NT2/D1 (cell line): ENCODE measurements around the gene METRN.

Experiments
- DNase-seq: peaks from one replicate; pipeline ENCODE4 v3.0.0-alpha.2; 2011; ENCODE audit warnings: low read depth, low spot score
- H3K27me3 ChIP-seq: 2 replicates; pipeline ENCODE4 v1.6.0; 2011; ENCODE audit warnings: mild to moderate bottlenecking; ENCODE audit not compliant: insufficient read length, insufficient read depth
- H3K36me3 ChIP-seq: 2 replicates; pipeline ENCODE4 v1.6.1; 2011; ENCODE audit warnings: mild to moderate bottlenecking, low read length, mixed read lengths; ENCODE audit not compliant: insufficient read depth, insufficient read length
- H3K4me1 ChIP-seq: 2 replicates; pipeline ENCODE4 v1.5.1; 2011; ENCODE audit not compliant: insufficient read depth, insufficient read length
- H3K4me3 ChIP-seq: 2 replicates; pipeline ENCODE4 v1.5.1; 2011; ENCODE audit warnings: low read depth; ENCODE audit not compliant: insufficient read length
- H3K9ac ChIP-seq: 2 replicates; pipeline ENCODE4 v1.6.0; 2011; ENCODE audit warnings: low read depth; ENCODE audit not compliant: insufficient read length
- H3K9me3 ChIP-seq: 2 replicates; pipeline ENCODE4 v1.5.1; 2011; ENCODE audit warnings: mild to moderate bottlenecking, low read length; ENCODE audit not compliant: insufficient read depth
- SUZ12 ChIP-seq: IDR thresholded peaks from 2 replicates; pipeline ENCODE4 v1.6.1; 2011; ENCODE audit not compliant: insufficient read length, insufficient read depth; ENCODE audit errors: extremely low read depth
- YY1 ChIP-seq: IDR thresholded peaks from 2 replicates; pipeline ENCODE4 v1.6.1; 2011; ENCODE audit not compliant: insufficient read length, insufficient read depth
- ZNF274 ChIP-seq: IDR thresholded peaks from 2 replicates; pipeline ENCODE4 v1.6.1; 2011; ENCODE audit warnings: mild to moderate bottlenecking, low read depth, low read length

The METRN gene

GRCh38 chr16:725463-726187, 10.7 kb downstream of the METRN start:
- no peak for DNase-seq
- Histone ChIP-seq H3K9ac (peak overlapping the region; percentile 77), H3K27me3 (peaks cover 6% of the 10 kb centered on the region), H3K36me3 (peaks cover 28% of the 10 kb centered on the region), H3K9me3 (no peaks in the 10 kb centered on the region; the same call in 1 of the 2 replicates), H3K4me3 (peak overlapping the region; percentile 40), H3K4me1 (peaks cover 26% of the 10 kb centered on the region)
- no peak for TF ChIP-seq SUZ12
- TF ChIP-seq YY1, result no peak
- TF ChIP-seq ZNF274, result no peak

GRCh38 chr16:726188-726437, 11.2 kb downstream of the METRN start:
- DNase-seq, result no peak
- TF ChIP-seq ZNF274 (no peak), YY1 (no peak)
- Histone ChIP-seq H3K27me3 (peaks cover 6% of the 10 kb centered on the region), H3K9ac (peak overlapping the region; percentile 77), H3K36me3 (peaks cover 33% of the 10 kb centered on the region), H3K4me1 (peaks cover 27% of the 10 kb centered on the region), H3K9me3 (no peaks in the 10 kb centered on the region; the same call in 1 of the 2 replicates), H3K4me3 (peak overlapping the region; percentile 40)

- Histone ChIP-seq H3K9me3 (no peaks in the 10 kb centered on the region; the same call in 1 of the 2 replicates), H3K27me3 (peaks cover 6% of the 10 kb centered on the region), H3K36me3 (peaks cover 39% of the 10 kb centered on the region), H3K4me1 (peaks cover 24% of the 10 kb centered on the region), H3K9ac (peak within 1 kb of the TSS; percentile 96), H3K4me3 (peak within 1 kb of the TSS; percentile 91)
- DNase-seq, result peak; percentile 62
- TF ChIP-seq ZNF274, result no peak
Measured at GRCh38 chr16:726438-727290, 11.7 kb downstream of the METRN start, which contains the start of the genes CCDC78 and HAGHL. Gene CCDC78 (minus strand): TSS chr16:726443. CDS start chr16:726367, 76 bp downstream. Gene HAGHL (plus strand): TSS chr16:727106. CDS start chr16:727510, 404 bp downstream.

- no peak for DNase-seq
Measured at GRCh38 chr16:727291-727977, 12.5 kb downstream of the METRN start.

GRCh38 chr16:728131-728889, 13.4 kb downstream of the METRN start:
- DNase-seq, result no peak
- Histone ChIP-seq H3K4me3 (peak overlapping the region; percentile 91), H3K36me3 (peaks cover 44% of the 10 kb centered on the region), H3K9me3 (no peaks in the 10 kb centered on the region), H3K27me3 (peaks cover 6% of the 10 kb centered on the region), H3K4me1 (peaks cover 21% of the 10 kb centered on the region), H3K9ac (peak overlapping the region; percentile 96)
- no peak for TF ChIP-seq SUZ12
- no peak for TF ChIP-seq YY1
- TF ChIP-seq ZNF274, result no peak

More at GRCh38 chr16:727291-727977, 12.5 kb downstream of the METRN start:
- Histone ChIP-seq H3K27me3 (peaks cover 6% of the 10 kb centered on the region), H3K4me3 (peak overlapping the region; percentile 91), H3K4me1 (peaks cover 21% of the 10 kb centered on the region), H3K9me3 (no peaks in the 10 kb centered on the region; the same call in 1 of the 2 replicates), H3K9ac (peak overlapping the region; percentile 96), H3K36me3 (peaks cover 45% of the 10 kb centered on the region)
- TF ChIP-seq YY1, result no peak
- TF ChIP-seq ZNF274, result no peak

GRCh38 chr16:728890-729744, 14.2 kb downstream of the METRN start:
- Histone ChIP-seq H3K9me3 (no peaks in the 10 kb centered on the region), H3K4me1 (peaks cover 21% of the 10 kb centered on the region), H3K36me3 (peaks cover 49% of the 10 kb centered on the region), H3K9ac (peak overlapping the region; percentile 96), H3K4me3 (peak overlapping the region; percentile 91), H3K27me3 (peaks cover 6% of the 10 kb centered on the region)
- DNase-seq, result no peak
- TF ChIP-seq SUZ12 (no peak), YY1 (no peak), ZNF274 (no peak)
